NCI-H128 (cell line): ENCODE measurements around the gene OR2H2.

Experiments
- DNase-seq: peaks from one replicate; lab custom pipeline; 2025; ENCODE audit not compliant: unreplicated experiment; lab: John Stamatoyannopoulos, UW

OR2H2 gene

GRCh38 chr6:29628419-29629281 is 43.7 kb downstream of the OR2H2 start:
- peak; percentile 49 for DNase-seq

- DNase-seq: no peak
Observed at GRCh38 chr6:29629571-29629970, 44.6 kb downstream of the OR2H2 start.

GRCh38 chr6:29630315-29630714 is 45.4 kb downstream of the OR2H2 start:
- no peak for DNase-seq

DNA sequence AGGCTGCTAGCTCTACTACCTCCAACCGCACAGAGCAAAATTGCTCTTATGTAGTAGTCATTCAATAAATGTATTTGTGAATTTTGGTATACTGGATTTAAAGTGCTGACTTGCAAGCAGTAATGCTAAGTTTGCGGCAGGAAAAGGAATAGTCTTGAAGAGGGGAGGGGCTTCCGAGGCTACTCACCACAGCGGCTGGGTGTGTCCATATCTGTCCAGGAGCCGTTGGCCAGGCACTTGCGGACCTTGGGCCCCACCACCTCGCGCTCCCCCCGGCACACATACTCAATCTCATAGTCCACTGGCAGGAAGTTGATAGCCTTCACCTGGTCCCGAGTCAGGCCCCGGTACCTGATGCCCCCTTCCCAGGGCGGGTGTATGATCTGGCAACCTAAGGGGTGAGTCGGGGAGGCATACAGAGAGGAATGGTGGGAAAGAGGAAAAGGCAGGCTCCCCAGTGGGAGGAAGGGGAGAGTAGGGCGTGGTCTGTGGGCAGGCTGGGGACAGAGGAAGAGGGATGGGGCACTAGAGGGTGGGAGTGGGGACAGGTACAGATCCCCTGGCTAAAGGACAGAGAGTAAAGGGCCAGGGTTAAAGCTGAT is 46.4 kb downstream of the OR2H2 start:
- no peak for DNase-seq

DNA sequence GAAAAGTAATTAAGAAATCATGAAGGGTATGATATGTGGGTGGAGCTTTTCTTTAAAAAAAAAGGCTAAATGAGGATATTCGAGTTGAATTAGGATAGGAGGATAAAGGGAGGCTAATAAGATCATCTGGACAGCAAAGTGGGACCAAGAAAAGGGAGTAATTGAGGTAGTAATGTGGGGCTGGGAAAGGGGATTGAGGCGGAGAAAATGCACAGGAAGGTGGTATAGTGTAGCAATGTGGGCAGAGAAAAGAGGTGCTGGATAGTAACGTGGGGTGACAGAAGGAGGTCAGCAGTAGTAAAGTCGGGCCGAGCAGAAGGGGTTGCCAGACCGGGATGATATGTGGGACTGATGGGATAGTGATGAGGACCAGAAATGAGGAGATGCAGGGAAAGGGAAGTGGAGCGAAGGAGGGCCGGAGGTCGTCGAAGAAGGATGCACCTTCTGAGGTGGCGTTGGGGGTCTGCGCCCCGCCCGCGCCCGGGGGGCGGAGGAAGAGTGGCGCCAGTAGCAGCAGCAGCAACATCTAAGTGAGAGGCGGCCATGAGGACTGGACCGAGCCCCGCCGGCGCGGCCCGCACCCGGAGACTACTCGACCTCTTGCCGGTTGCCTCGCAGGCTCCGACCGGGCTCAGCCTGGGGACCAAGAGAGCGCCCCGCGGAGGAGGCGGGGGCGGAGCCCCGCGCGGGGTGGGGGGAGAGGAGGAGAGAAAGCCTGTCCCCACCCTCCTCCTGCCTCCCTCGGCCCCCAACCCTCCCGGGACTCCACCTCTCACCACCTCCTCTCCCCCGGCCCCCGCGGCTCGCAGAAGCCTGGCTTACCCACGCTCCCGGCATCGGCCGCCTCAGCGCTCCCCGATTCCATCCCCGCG is 47.2 kb downstream of the OR2H2 start:
- DNase-seq: peak; percentile 21

- DNase-seq: peak; percentile 67
Observed at GRCh38 chr6:29632789-29633533, 48.0 kb downstream of the OR2H2 start, which contains the start of gene GABBR1. Gene GABBR1 (minus strand): TSS chr6:29633183. CDS start chr6:29632385, 798 bp downstream.

DNA sequence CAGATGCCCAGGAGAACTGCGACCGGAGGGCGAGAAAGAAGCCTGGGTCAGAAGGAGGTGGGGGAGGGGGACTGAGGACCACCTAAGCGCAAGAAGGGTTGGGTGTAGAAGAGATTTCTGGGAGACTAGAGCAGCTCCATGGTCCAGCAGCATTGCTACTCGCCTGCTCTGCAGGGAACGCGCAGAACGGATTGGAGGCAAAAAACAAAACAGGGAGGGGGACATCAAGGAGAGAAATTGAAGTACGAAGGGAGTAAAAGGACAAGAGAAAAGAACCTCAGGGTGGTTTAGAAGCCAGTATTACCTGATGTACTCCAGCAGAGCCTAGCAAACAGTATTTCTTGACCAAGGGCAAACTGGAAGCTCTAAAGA is 48.6 kb downstream of the OR2H2 start:
- DNase-seq: no peak

DNA sequence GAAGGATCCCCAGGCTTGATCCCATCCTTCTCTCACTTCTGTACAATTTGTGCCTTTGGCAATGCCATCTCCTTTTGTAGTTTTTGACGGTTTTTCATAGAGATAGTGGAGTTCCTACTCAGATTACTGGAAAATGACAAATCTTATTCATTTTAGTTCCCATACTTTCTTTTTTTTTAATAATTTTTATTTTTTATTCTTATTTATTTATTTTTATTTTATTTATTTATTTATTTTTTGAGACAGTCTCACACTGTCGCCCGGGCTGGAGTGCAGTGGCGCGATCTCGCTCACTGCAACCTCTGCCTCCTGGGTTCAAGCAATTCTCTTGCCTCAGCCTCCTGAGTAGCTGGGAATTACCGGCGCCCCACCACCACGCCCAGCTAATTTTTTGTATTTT is 52.3 kb downstream of the OR2H2 start:
- DNase-seq: no peak
